Peyer's patch (tissue), 4 donors: ENCODE data around the gene CADM1. TPM values are rescaled to one million over a fixed set of nuclear protein-coding genes. Genes with fewer than 3 reads are reported as not detected.

Source experiments
- DNase-seq, 3 donors: peaks; one replicate each; pipeline ENCODE4 v3.0.0-alpha.2; 2017 to 2019
- H3K27ac ChIP-seq, 4 donors: fragments of 200-600 bp; sonication (generic); one replicate each; pipeline ENCODE4 v1.5.1; 2016 to 2019
- H3K27me3 ChIP-seq, 2 donors: fragments of 200-600 bp; sonication (generic); one replicate each; pipeline ENCODE4 v1.5.1; 2019
- H3K36me3 ChIP-seq, 3 donors: fragments of 200-600 bp; sonication (generic); one replicate each; pipeline ENCODE4 v1.5.1; 2016 to 2019
- H3K4me1 ChIP-seq, 4 donors: fragments of 200-600 bp; sonication (generic); one replicate each; pipeline ENCODE4 v1.5.1; 2016 to 2019
- H3K4me3 ChIP-seq, 4 donors: fragments of 200-600 bp; sonication (generic); 1 replicate in 3 of 4; 2 replicates in 1 of 4; pipeline ENCODE4 v1.5.1; 2016 to 2019; ENCODE audit warnings: mild to moderate bottlenecking in 1 of 4
- H3K9me3 ChIP-seq, 4 donors: fragments of 200-600 bp; sonication (generic); one replicate each; pipeline ENCODE4 v1.5.1; 2016 to 2019; ENCODE audit warnings: mild to moderate bottlenecking in 1 of 4
- CTCF ChIP-seq, 6 experiments: fragments of 450-650 bp in 4 of 6; fragments of 200-600 bp in 2 of 6; sonication (generic) in 1 of 6; IDR thresholded peaks; one replicate each; pipeline ENCODE4 v1.5.1; 2017 to 2019; ENCODE audit warnings: antibody characterized with exemption in 6 of 6, mild to moderate bottlenecking in 3 of 6, moderate library complexity in 1 of 6
- POLR2A ChIP-seq, 2 donors: fragments of 450-650 bp; IDR thresholded peaks; one replicate each; pipeline ENCODE4 v1.5.1; 2017; ENCODE audit warnings: antibody characterized with exemption in 2 of 2, mild to moderate bottlenecking in 2 of 2, moderate library complexity in 2 of 2
- total RNA-seq, 4 donors: library from RNA; depleted of rRNA; stranded (reverse); fragments of >200 nt; gene quantifications; one replicate each; pipeline ENCODE4 v1.1.0, GENCODE V29; 2016

CADM1 gene
- total RNA-seq, 4 donors from 2014 or later = 0.38 to 8.3 (median 2.5) TPM

GRCh38 chr11:115535781-115536180 is 31.6 kb upstream of the CADM1 start:
- H3K36me3 ChIP-seq = no peaks in the 10 kb centered on the region
- no peak for DNase-seq
- no peak overlapping the region for H3K27ac ChIP-seq
- no peaks in the 10 kb centered on the region for H3K9me3 ChIP-seq
- no peak overlapping the region for H3K4me3 ChIP-seq
- TF ChIP-seq POLR2A (IDR thresholded peaks at IDR 0.05) (no peak), CTCF (IDR thresholded peaks at IDR 0.05) (no peak)
- H3K4me1 ChIP-seq = no peaks in the 10 kb centered on the region
- no peaks in the 10 kb centered on the region for H3K27me3 ChIP-seq

- DNase-seq = no peak
- H3K4me1 ChIP-seq = no peaks in the 10 kb centered on the region
- no peaks in the 10 kb centered on the region for H3K36me3 ChIP-seq
- no peak overlapping the region for H3K4me3 ChIP-seq
- no peaks in the 10 kb centered on the region for H3K27me3 ChIP-seq
- TF ChIP-seq CTCF (IDR thresholded peaks at IDR 0.05) (no peak), POLR2A (IDR thresholded peaks at IDR 0.05) (no peak)
- no peak overlapping the region for H3K27ac ChIP-seq
- no peaks in the 10 kb centered on the region for H3K9me3 ChIP-seq
Measured at GRCh38 chr11:115530752-115531151, 26.5 kb upstream of the CADM1 start.

- Histone ChIP-seq H3K9me3 (no peaks in the 10 kb centered on the region), H3K36me3 (no peaks in the 10 kb centered on the region), H3K27ac (no peak overlapping the region), H3K4me3 (no peak overlapping the region), H3K4me1 (no peaks in the 10 kb centered on the region), H3K27me3 (no peaks in the 10 kb centered on the region)
- TF ChIP-seq CTCF (IDR thresholded peaks at IDR 0.05) (no peak), POLR2A (IDR thresholded peaks at IDR 0.05) (no peak)
- no peak for DNase-seq
Measured at GRCh38 chr11:115528225-115528624, 24.0 kb upstream of the CADM1 start.

- no peak for TF ChIP-seq CTCF (IDR thresholded peaks at IDR 0.05)
- TF ChIP-seq POLR2A (IDR thresholded peaks at IDR 0.05) = no peak
- no peaks in the 10 kb centered on the region for H3K36me3 ChIP-seq
- H3K9me3 ChIP-seq = no peaks in the 10 kb centered on the region
- H3K4me3 ChIP-seq = no peak overlapping the region
- no peak overlapping the region for H3K27ac ChIP-seq
- DNase-seq = no peak
- no peaks in the 10 kb centered on the region for H3K4me1 ChIP-seq
- no peaks in the 10 kb centered on the region for H3K27me3 ChIP-seq
Measured at GRCh38 chr11:115527534-115528125, 23.4 kb upstream of the CADM1 start.

GRCh38 chr11:115525531-115526006 is 21.4 kb upstream of the CADM1 start:
- H3K4me3 ChIP-seq = no peak overlapping the region
- no peaks in the 10 kb centered on the region for H3K9me3 ChIP-seq
- DNase-seq = no peak

More at GRCh38 chr11:115525531-115526006, 21.4 kb upstream of the CADM1 start:
- Histone ChIP-seq H3K36me3 (no peaks in the 10 kb centered on the region), H3K27ac (no peak overlapping the region), H3K27me3 (no peaks in the 10 kb centered on the region), H3K4me1 (no peaks in the 10 kb centered on the region)
- TF ChIP-seq POLR2A (IDR thresholded peaks at IDR 0.05) (no peak), CTCF (IDR thresholded peaks at IDR 0.05) (no peak)
